ENCODE data around the gene CHAF1A.
A peak's percentile ranks its signal among the peaks of the same experiment; 100 is the strongest.

DNA sequence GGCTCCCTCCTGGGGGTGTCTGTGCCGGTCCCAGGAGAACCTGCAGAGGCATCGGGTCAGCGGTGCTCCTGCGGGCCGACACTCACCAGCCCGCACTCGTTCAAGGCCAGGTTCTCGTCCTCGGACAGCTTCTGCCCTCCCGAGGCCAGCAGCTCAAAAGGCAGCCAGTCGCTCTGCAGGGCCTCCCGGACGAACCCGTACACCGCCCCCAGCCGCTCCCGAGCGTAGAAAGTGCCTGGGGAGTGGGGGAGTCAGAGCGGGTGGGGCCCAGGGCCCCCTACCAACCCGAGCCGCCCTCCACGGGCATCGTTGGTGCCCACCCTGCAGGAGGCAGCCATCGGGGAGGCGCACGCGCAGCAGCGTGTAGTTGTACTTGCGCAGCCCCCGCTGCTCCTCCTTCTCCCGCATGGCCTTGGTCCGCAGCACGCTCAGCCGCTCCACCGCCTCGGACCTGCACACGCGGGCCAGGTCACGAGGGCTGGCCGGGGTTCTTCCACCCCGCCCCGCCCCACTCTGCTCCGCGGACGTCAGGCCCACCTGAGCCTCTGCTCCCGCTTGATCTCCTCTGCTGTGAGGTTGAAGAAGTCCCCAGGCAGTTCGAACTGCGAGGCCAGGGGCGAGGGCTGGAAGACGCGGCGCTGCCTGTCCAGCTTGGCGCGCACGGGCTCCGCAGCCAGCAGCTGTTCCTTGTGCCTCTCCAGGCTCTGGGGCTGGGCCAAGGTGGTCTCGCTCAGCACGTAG, 43.7 kb downstream of the CHAF1A start:
- TF ChIP-seq, protein P1, sequence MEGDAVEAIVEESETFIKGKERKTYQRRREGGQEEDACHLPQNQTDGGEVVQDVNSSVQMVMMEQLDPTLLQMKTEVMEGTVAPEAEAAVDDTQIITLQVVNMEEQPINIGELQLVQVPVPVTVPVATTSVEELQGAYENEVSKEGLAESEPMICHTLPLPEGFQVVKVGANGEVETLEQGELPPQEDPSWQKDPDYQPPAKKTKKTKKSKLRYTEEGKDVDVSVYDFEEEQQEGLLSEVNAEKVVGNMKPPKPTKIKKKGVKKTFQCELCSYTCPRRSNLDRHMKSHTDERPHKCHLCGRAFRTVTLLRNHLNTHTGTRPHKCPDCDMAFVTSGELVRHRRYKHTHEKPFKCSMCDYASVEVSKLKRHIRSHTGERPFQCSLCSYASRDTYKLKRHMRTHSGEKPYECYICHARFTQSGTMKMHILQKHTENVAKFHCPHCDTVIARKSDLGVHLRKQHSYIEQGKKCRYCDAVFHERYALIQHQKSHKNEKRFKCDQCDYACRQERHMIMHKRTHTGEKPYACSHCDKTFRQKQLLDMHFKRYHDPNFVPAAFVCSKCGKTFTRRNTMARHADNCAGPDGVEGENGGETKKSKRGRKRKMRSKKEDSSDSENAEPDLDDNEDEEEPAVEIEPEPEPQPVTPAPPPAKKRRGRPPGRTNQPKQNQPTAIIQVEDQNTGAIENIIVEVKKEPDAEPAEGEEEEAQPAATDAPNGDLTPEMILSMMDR (IDR thresholded peaks at IDR 0.05) = peak in 2 of 6 experiments; percentile 7 to 31
- TF ChIP-seq POLR2A (IDR thresholded peaks at IDR 0.05) = peak in 1 of 2 donors; percentile 62
